NOMO-1 (cell line): ENCODE data around the gene PIF1.
"Not testable (repeated sequence)": the region's sequence is repeated elsewhere in the genome, so short reads cannot be mapped to it uniquely, and the experiment has no call there.

Source experiments
- DNase-seq, 2 experiments: peaks; one replicate each; lab custom pipeline; 2025; ENCODE audit not compliant: unreplicated experiment in 2 of 2; lab: John Stamatoyannopoulos, UW

PIF1 gene

GRCh38 chr15:64813075-64813474 is 12.4 kb downstream of the PIF1 start:
- no peak for DNase-seq

GRCh38 chr15:64810497-64811326 is 14.7 kb downstream of the PIF1 start:
- no peak for DNase-seq

- DNase-seq, result peak; percentile 21 to 32
These were observed 15.6 kb downstream of the PIF1 start for GRCh38 chr15:64809649-64810496.

- DNase-seq, result no peak
These were observed 16.5 kb downstream of the PIF1 start for GRCh38 chr15:64808785-64809453.

- no peak for DNase-seq
These were observed 17.7 kb downstream of the PIF1 start for GRCh38 chr15:64807751-64808222.

GRCh38 chr15:64807051-64807749 is 18.2 kb downstream of the PIF1 start:
- no peak for DNase-seq

GRCh38 chr15:64806509-64806908 is 18.9 kb downstream of the PIF1 start:
- no peak for DNase-seq

GRCh38 chr15:64804619-64805018 is 20.8 kb downstream of the PIF1 start:
- DNase-seq, result no peak

- no peak for DNase-seq
These were observed 21.9 kb downstream of the PIF1 start for GRCh38 chr15:64803526-64803925.

GRCh38 chr15:64800476-64800875 is 25.0 kb downstream of the PIF1 start:
- no peak for DNase-seq

- DNase-seq, result not testable (repeated sequence)
These were observed 26.5 kb downstream of the PIF1 start for GRCh38 chr15:64798905-64799304.

GRCh38 chr15:64795921-64796320 is 29.5 kb downstream of the PIF1 start:
- DNase-seq, result not testable (repeated sequence)

GRCh38 chr15:64795299-64795698 is 30.1 kb downstream of the PIF1 start:
- not testable (repeated sequence) for DNase-seq

GRCh38 chr15:64792282-64792681 is 33.2 kb downstream of the PIF1 start:
- DNase-seq, result no peak

- no peak for DNase-seq
These were observed 34.0 kb downstream of the PIF1 start for GRCh38 chr15:64791401-64791800.

- DNase-seq, result no peak
These were observed 41.7 kb downstream of the PIF1 start for GRCh38 chr15:64783796-64784195.

- DNase-seq, result no peak
These were observed 42.7 kb downstream of the PIF1 start for GRCh38 chr15:64782751-64783150.

GRCh38 chr15:64781299-64781698 is 44.1 kb downstream of the PIF1 start:
- no peak for DNase-seq

GRCh38 chr15:64780600-64781156 is 44.8 kb downstream of the PIF1 start:
- DNase-seq, result no peak

- DNase-seq, result no peak
These were observed 45.8 kb downstream of the PIF1 start for GRCh38 chr15:64779630-64780029.
